HG03558 (cell line): ENCODE measurements around the gene THRAP3.
A peak's percentile ranks its signal among the peaks of the same experiment; 100 is the strongest.

Experiments
- ATAC-seq: cut with Tn5 transposase; IDR thresholded peaks from one replicate; pipeline ENCODE4 v1.9.1; 2021; ENCODE audit warnings: moderate number of reproducible peaks; ENCODE audit not compliant: unreplicated experiment; ENCODE audit errors: extremely low read depth

The THRAP3 gene

DNA sequence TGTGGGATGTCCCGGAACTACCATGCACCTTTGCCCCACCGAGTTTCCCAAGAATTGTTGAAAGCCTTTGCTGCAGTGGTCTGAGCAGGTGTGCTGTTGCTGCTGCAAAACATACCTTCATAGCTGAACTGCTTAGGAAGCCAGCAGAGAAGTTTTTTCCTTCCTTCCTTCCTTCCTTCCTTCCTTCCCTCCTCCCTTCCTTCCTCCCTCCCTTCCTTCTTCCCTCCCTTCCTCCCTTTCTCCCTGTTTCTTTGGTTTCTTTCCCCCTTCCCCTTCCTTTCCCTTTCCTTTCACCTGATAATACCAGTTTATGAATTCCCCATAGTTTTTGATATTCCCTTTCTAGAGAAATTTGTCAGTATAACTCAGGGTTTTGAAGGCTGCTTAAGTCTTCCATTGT, 71.1 kb downstream of the THRAP3 start:
- no peak for ATAC-seq

DNA sequence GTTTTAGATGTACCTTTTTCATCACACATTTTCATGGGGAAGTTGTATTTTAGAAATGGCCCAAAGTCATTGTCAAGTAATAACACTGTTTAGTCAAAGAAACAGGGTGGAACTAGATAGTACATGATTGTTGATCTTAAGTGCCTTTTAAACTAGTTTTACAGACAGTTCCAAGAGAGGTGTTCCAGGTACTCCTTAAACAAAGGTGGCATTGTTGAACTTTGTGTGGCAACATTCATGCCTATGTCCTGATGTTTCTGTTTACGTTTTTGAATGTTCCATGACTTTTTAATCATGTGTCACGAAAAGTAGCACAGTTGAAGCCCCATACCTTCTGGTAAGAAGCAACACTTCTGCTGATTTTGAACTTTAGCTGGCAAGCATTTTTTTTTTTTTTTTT, 72.8 kb downstream of the THRAP3 start:
- ATAC-seq: no peak

DNA sequence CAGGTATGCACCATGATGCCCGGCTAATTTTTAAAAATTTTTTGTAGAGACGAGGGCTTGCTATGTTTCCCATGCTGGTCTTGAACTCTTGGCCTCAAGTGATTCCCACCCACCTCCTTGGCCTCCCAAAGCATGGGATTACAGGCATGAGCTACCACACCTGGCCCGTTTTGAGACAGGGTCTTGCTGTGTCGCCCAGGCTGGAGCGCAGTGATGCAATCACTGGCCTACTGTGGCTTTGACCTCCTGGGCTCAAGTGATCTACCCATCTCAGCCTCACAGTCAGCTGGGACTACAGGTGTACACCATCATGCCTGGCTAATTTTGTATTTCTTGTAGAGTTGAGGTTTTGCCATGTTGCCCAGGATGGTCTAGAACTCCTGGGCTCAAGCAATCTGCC, 74.4 kb downstream of the THRAP3 start:
- no peak for ATAC-seq

DNA sequence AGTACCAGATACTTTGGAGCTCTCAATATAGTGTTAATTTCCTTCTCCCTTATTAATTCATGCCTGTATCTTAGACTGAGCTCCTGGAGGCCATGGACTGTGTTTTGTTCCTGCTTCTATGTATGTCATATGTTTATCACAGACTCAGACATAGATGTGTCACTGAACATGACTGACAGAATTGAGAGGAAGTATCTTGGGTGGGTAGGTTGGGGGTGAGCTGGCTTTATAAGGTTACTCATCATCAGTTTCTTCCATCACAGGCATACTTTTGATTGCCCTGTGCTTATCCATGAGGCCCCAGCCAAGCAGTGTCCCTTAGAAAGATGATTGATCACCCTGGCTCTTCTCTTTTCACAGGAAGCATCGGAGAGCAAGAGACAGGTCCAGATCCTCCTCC, 76.3 kb downstream of the THRAP3 start:
- ATAC-seq: no peak

DNA sequence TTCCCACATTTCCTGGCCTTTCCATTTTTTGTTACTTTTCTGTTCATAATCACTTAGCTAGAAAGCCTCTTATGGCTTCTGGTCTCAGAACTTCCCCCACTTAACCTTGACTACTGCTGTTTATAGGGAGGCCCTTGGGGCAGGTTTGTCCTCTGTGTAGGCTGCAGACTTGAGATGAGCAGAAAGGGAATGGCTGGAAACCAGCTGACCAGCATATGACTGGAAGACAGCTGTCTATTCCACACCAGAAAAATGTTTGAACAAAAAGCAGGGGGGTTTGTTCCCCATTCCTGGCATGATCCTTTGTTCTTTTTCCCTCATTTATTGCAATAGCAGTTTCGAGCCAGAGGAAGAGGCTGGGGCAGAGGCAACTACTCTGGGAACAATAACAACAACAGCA, 77.0 kb downstream of the THRAP3 start:
- ATAC-seq: no peak

DNA sequence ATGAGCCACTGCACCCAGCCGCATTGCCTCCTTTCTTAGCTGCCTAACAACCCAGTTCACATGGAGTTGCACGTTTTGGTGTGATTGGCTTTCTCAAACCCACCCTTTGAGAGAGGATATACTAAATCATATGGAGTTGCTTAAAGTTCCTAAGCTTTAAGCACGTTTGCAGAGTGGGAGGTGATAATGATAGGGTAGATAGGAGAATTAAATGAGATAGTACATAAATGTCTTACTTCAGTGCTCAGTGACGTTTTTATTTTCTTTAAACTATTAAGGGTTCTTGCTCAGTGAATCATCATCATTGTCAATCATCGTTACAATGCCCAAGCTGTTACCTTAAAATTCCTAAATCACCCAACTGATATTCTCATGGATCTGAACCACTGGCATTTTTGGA, 79.0 kb downstream of the THRAP3 start:
- no peak for ATAC-seq

DNA sequence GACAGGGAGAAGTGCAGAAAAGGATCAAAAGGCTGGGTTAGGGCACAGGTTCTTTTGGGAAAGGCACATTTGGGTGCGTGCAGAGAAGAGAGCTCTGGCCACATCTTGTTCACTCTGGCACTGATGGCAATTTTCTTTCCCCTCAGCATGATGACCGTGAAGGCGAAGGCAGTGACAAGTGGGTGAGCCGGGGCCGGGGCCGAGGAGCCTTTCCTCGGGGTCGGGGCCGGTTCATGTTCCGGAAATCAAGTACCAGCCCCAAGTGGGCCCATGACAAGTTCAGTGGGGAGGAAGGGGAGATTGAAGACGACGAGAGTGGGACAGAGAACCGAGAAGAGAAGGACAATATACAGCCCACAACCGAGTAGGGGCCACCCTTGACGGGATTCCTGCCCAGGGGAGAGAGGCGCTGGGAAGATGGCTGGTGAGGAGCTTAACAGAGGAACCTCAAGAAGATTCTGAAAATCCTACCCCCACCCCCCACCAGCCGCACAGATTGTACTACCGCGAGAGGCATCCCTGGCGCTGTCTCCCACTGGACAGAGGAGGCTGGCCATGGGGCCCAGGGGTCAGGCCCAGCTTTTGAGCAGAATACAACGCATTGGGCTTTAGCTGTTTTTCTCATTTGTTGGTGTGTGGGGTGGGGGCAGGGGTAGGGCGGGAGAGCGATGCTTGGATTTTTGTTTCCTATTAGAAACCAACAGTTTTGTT, 79.6 kb downstream of the THRAP3 start:
- no peak for ATAC-seq

DNA sequence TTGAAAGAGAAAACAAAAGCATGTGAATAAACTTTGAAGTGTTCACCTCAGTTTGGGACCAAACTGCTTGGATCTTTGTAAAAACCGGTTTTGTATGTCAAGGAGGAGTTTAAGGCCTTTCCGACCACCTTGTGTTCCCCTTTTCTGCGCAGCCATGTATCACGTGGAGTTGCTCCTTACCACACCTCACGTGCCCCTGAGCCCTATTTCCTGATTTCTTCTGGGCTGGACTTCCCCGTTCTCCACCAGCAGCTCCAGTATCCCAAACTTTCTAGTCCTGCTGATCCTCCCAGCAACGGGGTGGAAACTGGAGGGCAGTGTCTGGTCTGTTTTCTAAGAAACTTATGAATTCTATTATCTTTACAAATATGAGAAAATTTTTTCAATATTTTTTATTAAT, 80.3 kb downstream of the THRAP3 start:
- ATAC-seq: no peak

DNA sequence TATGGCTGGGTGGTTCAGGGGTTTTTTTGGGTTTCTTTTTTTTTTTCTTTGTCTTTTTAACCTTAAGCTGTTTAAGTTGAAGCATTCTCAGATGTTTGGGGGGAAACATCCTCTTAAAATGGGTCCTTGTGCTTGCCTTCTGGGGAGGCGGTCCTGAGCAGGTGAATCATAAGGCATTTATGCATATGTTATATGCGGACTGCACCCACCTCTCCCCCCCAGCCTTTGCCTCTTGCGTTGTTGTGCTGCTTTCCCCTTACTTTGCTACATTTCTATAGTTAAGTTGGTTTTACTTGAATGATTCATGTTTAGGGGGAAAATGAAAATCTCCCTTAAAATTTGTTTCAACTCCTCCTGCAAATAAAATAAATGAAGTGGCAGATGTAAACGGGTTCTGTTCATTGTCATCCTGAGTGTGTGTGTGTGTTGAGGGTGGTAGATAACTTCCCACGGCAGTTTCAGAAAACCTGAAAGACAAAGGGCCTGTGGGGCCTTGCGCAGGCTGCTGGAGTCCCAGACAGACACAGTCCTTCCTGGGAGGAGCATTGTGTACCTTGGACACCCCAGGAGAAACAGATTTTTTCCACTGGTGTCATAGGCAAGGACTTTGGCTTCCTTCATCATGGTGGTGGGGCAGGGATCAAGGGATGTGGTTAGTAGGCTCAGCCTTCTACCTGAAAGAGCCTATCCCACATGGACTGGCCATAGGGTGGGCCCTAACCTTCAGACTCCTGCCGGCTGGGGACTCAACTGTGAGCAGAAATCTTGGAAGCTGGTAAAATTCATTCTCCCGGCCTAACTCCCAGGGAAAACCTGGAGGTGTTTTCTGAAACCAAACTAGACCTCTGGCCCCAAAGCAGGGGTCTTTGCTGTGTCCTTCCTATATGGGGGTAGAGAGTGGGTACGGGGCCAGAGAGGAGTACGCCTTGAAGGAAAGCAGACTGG, 81.0 kb downstream of the THRAP3 start:
- ATAC-seq: no peak

DNA sequence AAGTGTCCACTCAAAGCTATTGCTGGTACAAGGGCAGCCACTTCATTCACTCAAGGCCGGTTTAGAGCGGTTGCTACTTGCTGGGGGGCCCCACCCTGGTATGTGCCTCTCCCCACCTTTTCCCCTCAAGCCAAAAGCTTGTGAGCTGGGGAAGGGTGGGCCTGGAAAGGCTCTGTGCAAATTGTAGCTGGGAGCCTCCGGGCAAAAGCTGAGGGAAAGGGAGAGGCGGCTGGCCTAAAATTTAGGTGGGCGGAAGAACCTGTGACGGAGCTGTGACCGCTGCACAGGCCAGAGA, 81.6 kb downstream of the THRAP3 start:
- ATAC-seq: no peak

DNA sequence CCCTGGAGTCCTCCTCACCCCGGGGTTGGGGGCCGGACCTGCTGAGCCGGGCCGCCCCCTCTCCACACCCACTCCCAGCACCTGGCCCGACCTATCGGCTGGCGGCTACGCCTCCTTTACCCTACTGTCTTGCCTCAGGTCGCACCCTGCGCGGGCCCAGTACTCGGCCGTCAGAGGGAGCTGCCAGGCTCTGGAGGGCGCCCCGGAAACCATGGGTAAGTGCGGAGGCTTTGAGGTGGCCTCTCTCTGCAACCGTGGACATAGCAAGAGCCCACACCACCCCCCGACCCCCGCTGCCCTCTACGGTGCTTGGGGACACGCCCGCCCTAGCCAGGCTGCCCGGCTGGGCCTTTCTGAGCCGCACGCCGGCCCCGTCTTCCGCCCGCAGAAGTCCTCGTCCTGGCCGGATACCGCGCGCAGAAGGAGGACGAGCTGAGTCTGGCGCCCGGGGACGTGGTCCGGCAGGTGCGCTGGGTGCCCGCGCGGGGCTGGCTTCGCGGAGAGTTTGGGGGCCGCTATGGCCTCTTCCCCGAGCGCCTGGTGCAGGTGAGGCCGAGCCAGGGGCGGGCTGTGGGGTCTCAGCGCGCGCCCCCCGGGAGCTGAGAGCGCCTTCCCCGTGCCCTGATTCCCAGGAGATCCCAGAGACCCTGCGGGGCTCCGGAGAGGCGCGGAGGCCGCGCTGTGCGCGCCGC, 82.1 kb downstream of the THRAP3 start, which contains the start of gene SH3D21:
Gene SH3D21 (plus strand): TSS at position 159 of the 692 bp plus-strand sequence. CDS start 53 bp downstream, at position 212.
- ATAC-seq: peak; percentile 8

DNA sequence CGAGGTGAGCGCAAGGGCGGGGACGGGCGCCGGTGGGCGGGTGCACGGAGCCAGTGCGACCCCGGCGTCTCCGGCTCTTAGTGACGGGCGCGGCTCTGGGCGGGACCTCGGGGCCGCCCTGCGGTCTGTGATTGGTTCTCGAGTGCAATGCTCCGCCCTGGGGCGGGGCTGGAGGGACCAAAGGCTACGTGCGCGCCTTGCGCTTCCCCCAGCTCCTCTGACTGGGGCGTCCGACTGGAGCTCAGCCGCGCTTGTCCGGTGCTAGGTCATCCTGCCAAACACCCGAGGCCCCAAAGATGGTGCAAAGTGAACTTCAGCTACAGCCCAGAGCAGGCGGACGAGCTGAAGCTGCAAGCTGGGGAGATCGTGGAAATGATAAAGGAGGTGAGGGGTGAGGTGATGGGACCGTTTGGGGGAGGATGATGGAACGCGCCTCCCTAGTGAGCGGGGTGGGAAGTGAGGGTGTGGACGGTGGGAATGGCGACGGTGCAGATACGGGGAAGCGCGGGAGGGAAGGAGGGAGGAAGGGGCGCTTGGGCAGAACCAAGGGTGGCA, 82.7 kb downstream of the THRAP3 start:
- ATAC-seq: peak; percentile 94

DNA sequence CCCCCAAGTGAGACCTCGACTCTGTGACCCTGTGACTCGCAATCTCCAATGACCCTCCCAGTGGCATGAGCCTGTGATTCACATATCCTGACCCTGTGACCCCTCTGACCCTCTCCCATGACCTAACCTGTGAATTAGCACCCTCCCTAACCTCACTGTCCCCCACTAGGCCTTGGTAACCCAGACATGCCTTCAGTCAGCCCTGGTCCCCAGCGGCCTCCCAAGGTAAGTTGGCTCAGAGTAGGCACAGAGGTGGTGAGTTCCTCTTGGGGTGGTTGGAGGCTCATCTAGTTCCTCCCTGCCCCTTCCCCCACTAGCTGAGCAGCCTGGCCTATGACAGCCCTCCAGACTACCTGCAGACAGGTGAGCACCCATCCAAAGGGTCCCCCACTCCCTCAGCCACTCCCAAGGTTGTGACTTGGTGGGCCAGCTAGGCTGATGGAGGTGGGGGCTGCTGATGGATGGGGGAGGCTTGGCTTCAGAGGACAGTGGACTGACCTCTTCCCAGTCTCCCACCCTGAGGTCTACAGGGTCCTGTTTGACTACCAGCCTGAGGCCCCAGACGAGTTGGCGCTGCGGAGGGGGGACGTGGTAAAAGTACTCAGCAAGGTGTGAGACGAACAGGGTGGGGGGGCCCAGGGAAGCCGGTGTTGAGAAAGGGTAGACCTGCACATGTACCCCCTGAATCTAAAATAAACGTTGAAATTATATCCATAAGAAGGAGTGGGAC, 83.5 kb downstream of the THRAP3 start:
- ATAC-seq: no peak

DNA sequence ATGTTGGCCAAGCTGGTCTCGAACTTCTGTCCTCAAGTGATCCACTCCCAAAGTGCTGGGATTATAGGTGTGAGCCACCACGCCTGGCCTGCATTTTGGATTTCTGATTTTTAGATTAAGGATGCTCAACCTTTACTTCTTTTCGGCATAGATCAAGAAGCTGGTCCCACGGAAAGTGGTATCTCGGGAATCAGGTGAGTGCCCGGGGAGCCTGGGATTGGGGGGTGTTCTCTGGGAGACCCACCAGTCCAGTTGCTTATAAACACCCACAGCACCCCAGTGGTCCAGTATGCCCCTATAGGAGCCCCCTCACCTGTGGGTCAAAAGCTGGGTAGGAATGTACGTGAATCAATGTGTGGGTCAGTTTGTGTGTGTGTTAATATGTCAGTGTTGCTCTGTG, 85.2 kb downstream of the THRAP3 start:
- ATAC-seq: no peak

DNA sequence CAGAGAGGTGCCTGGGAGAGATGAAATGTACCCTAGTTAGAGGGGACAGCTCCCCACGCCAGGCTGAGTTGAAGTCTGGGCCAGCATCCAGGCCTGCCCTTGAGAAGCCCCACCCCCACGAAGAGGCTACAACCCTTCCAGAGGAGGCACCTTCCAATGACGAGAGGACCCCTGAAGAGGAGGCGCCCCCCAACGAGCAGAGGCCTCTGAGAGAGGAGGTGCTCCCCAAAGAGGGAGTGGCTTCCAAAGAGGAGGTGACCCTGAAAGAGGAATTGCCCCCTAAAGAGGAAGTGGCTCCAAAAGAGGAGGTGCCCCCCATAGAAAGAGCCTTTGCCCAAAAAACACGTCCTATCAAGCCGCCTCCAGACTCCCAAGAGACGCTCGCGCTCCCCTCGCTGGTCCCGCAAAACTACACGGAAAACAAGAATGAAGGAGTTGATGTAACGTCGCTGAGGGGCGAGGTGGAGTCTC, 96.1 kb downstream of the THRAP3 start:
- ATAC-seq: no peak

DNA sequence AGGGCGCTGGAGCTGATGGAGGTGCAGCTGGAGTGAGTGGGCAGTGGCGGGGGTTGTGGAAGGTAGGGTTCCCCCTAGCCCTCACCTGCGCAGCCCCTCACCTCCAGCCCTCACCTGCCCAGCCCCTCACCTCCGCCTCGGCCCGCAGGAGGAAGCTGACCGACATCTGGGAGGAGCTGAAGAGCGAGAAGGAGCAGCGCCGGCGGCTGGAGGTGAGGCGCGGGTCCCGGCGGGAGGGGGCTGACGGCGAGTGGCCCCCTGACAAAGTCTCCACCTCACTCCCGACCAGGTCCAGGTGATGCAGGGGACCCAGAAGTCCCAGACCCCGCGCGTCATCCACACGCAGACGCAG, 96.5 kb downstream of the THRAP3 start:
- ATAC-seq: no peak

DNA sequence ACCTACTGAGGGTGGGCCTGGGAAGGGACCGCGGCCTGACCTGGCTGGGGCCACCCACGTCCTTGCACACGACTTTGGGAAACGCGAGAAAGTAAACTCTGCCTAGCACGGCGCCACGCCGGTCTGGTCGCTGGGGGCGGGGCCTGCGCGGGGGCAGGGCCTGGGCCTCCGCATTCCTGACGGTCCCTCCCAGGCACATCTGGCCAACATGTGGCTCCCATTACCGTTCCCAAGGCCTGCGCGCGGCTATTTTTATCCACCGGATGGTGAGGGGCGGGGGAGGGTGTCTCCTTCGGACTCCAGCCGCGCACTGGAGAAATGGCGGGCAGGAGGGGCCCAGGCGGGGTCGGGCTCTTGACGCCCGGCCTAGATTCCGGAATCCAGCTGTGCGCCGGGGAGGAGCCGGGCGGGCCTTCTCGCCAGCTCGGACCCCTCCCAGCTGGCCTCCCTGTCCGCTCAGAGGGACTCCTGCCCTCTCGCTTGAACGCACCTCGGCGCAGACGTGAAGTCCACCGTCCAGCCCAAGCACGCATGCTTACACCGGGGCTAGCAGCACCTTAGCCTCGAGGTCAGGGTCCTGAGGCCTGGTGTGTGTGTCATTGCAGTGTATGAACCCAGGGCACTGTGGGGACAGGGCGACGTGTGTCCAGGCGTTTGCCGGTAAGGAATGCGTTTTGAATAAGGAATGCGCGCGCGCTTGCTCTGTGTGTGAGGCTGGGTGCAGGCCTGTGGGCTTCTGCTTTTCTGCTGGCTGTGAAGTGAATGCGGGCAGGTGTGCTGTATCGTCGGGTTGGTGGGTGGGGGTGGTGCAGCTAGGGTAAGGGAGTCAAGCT, 97.1 kb downstream of the THRAP3 start:
- no peak for ATAC-seq

DNA sequence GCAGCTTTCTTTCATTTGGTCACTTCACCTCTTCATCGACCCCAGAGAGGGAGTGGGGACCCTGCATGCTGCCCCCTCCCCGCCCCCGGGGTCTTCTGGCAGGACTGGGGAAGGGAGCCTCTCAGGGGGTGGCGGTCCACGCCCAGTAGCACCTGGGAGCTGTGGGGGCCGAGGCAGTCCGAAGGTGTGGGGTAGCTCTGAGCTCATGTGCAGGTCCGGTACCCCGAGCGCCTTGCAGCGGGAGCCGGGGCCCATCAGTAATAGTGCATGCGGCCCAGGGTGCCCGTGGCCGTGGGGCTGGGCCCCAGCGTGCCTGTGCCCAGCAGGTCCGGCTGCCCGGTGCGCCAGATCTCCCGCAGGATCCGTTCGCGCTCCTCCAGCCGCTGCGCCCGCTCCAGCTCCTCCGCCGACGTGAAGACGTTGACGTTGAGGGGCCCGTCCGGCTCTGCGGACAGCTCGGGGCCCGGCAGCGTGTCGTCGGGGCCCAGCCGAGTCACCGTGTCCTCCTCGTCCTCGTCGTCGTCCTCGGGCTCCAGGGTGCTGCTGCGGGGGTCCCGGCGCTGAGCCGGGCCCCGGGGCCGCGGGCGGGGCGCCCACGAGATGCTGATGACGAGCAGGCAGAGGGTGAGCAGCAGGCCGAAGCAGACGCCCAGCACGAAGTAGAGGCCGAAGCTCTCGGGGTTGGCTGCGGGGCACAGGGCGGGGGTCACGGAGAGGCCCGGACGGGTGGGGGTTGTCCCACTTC, 98.0 kb downstream of the THRAP3 start:
- no peak for ATAC-seq
